Prostate gland (tissue), 2 donors: ENCODE results near the gene FANCI.

ENCODE experiments used
- POLR2A ChIP-seq: fragments of 450-650 bp; IDR thresholded peaks from one replicate; pipeline ENCODE4 v1.6.1; 2016; ENCODE audit warnings: antibody characterized with exemption, mild to moderate bottlenecking
- TF ChIP-seq, protein P1 (sequence below), 4 experiments: fragments of 200-600 bp in 2 of 4; fragments of 450-650 bp in 2 of 4; sonication (generic) in 2 of 4; IDR thresholded peaks; 1 replicate in 3 of 4; 2 replicates in 1 of 4; pipeline ENCODE4 v1.5.1; 2016 to 2019; ENCODE audit warnings: antibody characterized with exemption in 4 of 4, mild to moderate bottlenecking in 2 of 4, moderate library complexity in 2 of 4

DNA sequence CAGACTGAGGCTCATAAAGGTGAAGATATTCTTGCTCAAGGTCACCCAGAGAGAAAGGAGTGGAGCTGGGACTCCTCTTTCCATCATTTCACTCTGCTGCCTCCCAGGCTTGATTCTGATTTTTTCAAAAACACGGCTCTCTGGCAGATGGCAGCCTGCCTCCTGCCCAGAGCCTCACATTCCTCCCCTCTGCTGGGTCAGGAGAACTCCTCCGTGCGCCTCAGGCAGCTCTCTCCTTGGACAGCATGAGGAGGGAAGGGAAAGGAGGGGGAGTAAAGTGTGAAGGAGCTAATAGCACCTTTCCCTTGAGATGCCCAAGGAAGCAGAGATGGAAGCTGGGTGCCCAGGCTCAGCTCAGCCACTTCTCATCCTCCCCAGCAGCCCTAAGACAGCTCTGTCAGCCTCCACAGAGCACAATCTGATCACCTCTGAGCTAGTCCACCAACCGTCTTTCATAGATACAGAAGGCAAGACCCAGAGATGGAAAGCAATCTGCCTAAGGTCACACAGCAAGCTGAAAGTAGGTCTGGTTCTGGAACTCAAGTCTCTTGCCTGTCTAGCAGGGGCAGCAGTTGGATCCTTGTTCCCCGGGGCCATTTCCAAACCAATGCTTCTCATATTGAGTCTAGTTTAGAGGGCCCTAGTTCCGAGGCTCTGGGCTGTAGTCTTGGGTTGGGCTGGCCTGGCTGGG, 25.9 kb upstream of the FANCI start:
- TF ChIP-seq, protein P1, sequence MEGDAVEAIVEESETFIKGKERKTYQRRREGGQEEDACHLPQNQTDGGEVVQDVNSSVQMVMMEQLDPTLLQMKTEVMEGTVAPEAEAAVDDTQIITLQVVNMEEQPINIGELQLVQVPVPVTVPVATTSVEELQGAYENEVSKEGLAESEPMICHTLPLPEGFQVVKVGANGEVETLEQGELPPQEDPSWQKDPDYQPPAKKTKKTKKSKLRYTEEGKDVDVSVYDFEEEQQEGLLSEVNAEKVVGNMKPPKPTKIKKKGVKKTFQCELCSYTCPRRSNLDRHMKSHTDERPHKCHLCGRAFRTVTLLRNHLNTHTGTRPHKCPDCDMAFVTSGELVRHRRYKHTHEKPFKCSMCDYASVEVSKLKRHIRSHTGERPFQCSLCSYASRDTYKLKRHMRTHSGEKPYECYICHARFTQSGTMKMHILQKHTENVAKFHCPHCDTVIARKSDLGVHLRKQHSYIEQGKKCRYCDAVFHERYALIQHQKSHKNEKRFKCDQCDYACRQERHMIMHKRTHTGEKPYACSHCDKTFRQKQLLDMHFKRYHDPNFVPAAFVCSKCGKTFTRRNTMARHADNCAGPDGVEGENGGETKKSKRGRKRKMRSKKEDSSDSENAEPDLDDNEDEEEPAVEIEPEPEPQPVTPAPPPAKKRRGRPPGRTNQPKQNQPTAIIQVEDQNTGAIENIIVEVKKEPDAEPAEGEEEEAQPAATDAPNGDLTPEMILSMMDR (IDR thresholded peaks at IDR 0.05), result no peak
- no peak for TF ChIP-seq POLR2A
